SHP77 (cell line): ENCODE data around the gene C1orf21.

Experiments used
- DNase-seq, 2 experiments: peaks; one replicate each; lab custom pipeline; 2025; lab: John Stamatoyannopoulos, UW

Gene C1orf21

GRCh38 chr1:184650177-184650866 lies 263.5 kb downstream of the C1orf21 start:
- no peak for DNase-seq

- DNase-seq, result no peak
These were observed 268.4 kb downstream of the C1orf21 start for GRCh38 chr1:184655185-184655584.

GRCh38 chr1:184656221-184656620 lies 269.4 kb downstream of the C1orf21 start:
- DNase-seq, result no peak

- no peak for DNase-seq
These were observed 271.2 kb downstream of the C1orf21 start for GRCh38 chr1:184658055-184658454.

- no peak for DNase-seq
These were observed 273.8 kb downstream of the C1orf21 start for GRCh38 chr1:184660462-184661191.

- no peak for DNase-seq
These were observed 275.0 kb downstream of the C1orf21 start for GRCh38 chr1:184661801-184662200.

- peak; percentile 52 to 83 for DNase-seq
These were observed 277.3 kb downstream of the C1orf21 start for GRCh38 chr1:184664042-184664660.

GRCh38 chr1:184664661-184665060 lies 277.8 kb downstream of the C1orf21 start:
- DNase-seq, result peak in 1 of 2 experiments; percentile 24

- no peak for DNase-seq
These were observed 278.5 kb downstream of the C1orf21 start for GRCh38 chr1:184665360-184665759.

GRCh38 chr1:184669391-184669790 lies 282.6 kb downstream of the C1orf21 start:
- no peak for DNase-seq

- DNase-seq, result no peak
These were observed 285.3 kb downstream of the C1orf21 start for GRCh38 chr1:184672013-184672726.

- no peak for DNase-seq
These were observed 286.5 kb downstream of the C1orf21 start for GRCh38 chr1:184673305-184673704.

GRCh38 chr1:184677344-184677743 lies 290.5 kb downstream of the C1orf21 start:
- no peak for DNase-seq
